Trophoblast cell (in vitro differentiated cells and primary cell): ENCODE results near the gene KCTD5.
"Not testable (repeated sequence)": the region's sequence is repeated elsewhere in the genome, so short reads cannot be mapped to it uniquely, and the experiment has no call there.

ENCODE experiments used
- DNase-seq, 2 donors: peaks; one replicate each; pipeline ENCODE4 v3.0.0-alpha.2; 2016
- H2AFZ ChIP-seq: 2 replicates; pipeline ENCODE4 v1.6.1; 2013; ENCODE audit warnings: low read length, moderate library complexity, mild to moderate bottlenecking; ENCODE audit not compliant: insufficient read depth, poor library complexity
- H2AK5ac ChIP-seq: 2 replicates; pipeline ENCODE4 v1.6.1; 2013; ENCODE audit warnings: mild to moderate bottlenecking, low read length
- H2BK120ac ChIP-seq: 2 replicates; pipeline ENCODE4 v1.6.1; 2013; ENCODE audit warnings: low read length, mild to moderate bottlenecking, moderate library complexity; ENCODE audit not compliant: insufficient read depth, poor library complexity
- H2BK12ac ChIP-seq: 2 replicates; pipeline ENCODE4 v1.6.1; 2013; ENCODE audit warnings: mild to moderate bottlenecking, low read length, moderate library complexity
- H2BK5ac ChIP-seq: 2 replicates; pipeline ENCODE4 v1.6.1; 2013; ENCODE audit warnings: low read length, low read depth, moderate library complexity, mild to moderate bottlenecking; ENCODE audit not compliant: poor library complexity
- H3K14ac ChIP-seq: 2 replicates; pipeline ENCODE4 v1.6.1; 2013; ENCODE audit warnings: mild to moderate bottlenecking, low read length
- H3K18ac ChIP-seq: 2 replicates; pipeline ENCODE4 v1.6.1; 2013; ENCODE audit warnings: mild to moderate bottlenecking, low read length
- H3K23ac ChIP-seq: 2 replicates; pipeline ENCODE4 v1.6.1; 2013; ENCODE audit warnings: low read length
- H3K27ac ChIP-seq: 2 replicates; pipeline ENCODE4 v1.5.1; 2013; ENCODE audit warnings: low read depth, mild to moderate bottlenecking, inconsistent platforms, low read length, moderate library complexity
- H3K27me3 ChIP-seq: 2 replicates; pipeline ENCODE4 v1.6.1; 2013; ENCODE audit warnings: inconsistent platforms, mild to moderate bottlenecking, low read length, moderate library complexity; ENCODE audit not compliant: insufficient read depth
- H3K36me3 ChIP-seq, 2 experiments: 1 replicate in 1 of 2; 2 replicates in 1 of 2; pipeline ENCODE4 v1.6.1; 2013; ENCODE audit warnings: low read length in 2 of 2, mild to moderate bottlenecking in 2 of 2, moderate library complexity in 1 of 2; ENCODE audit not compliant: insufficient read depth in 2 of 2, control insufficient read depth in 1 of 2
- H3K4ac ChIP-seq: 2 replicates; pipeline ENCODE4 v1.6.1; 2013; ENCODE audit warnings: low read depth, mild to moderate bottlenecking, low read length, moderate library complexity
- H3K4me1 ChIP-seq, 2 experiments: 1 replicate in 1 of 2; 2 replicates in 1 of 2; pipeline ENCODE4 v1.6.1; 2013; ENCODE audit warnings: low read length in 2 of 2, mild to moderate bottlenecking in 2 of 2, moderate library complexity in 1 of 2; ENCODE audit not compliant: insufficient read depth in 2 of 2, control insufficient read depth in 1 of 2
- H3K4me2 ChIP-seq: 2 replicates; pipeline ENCODE4 v1.6.1; 2013; ENCODE audit warnings: inconsistent platforms, mild to moderate bottlenecking, low read length, moderate library complexity
- H3K4me3 ChIP-seq: 2 replicates; pipeline ENCODE4 v1.5.1; 2013; ENCODE audit warnings: mild to moderate bottlenecking, low read depth, low read length, inconsistent platforms
- H3K79me1 ChIP-seq: one replicate; pipeline ENCODE4 v1.6.1; 2013; ENCODE audit warnings: low read length
- H3K79me2 ChIP-seq: 2 replicates; pipeline ENCODE4 v1.6.1; 2013; ENCODE audit warnings: low read length, mild to moderate bottlenecking; ENCODE audit not compliant: control insufficient read depth, insufficient read depth, poor library complexity
- H3K9ac ChIP-seq: 2 replicates; pipeline ENCODE4 v1.6.1; 2013; ENCODE audit warnings: mild to moderate bottlenecking, low read length
- H3K9me3 ChIP-seq: 2 replicates; pipeline ENCODE4 v1.6.1; 2013; ENCODE audit warnings: low read depth, mild to moderate bottlenecking, control low read depth, inconsistent platforms, low read length; ENCODE audit not compliant: insufficient read depth
- H4K12ac ChIP-seq: 2 replicates; pipeline ENCODE4 v1.6.1; 2013; ENCODE audit warnings: low read depth, mild to moderate bottlenecking, low read length, moderate library complexity
- H4K8ac ChIP-seq: 2 replicates; pipeline ENCODE4 v1.6.1; 2013; ENCODE audit warnings: low read depth, mild to moderate bottlenecking, low read length, moderate library complexity
- H4K91ac ChIP-seq: one replicate; pipeline ENCODE4 v1.6.1; 2013; ENCODE audit warnings: low read depth, mild to moderate bottlenecking, low read length, moderate library complexity
- WGBS: extraction: QIAGEN DNeasy Blood & Tissue Kit; methylation state at CpG from one replicate; pipeline ENCODE4 v1.1.7; 2013; ENCODE audit warnings: missing lambda C conversion rate; ENCODE audit not compliant: insufficient read length, insufficient coverage; ENCODE audit errors: extremely low coverage; 5-methylcytosine and 5-hydroxymethylcytosine counted together

The KCTD5 gene

DNA sequence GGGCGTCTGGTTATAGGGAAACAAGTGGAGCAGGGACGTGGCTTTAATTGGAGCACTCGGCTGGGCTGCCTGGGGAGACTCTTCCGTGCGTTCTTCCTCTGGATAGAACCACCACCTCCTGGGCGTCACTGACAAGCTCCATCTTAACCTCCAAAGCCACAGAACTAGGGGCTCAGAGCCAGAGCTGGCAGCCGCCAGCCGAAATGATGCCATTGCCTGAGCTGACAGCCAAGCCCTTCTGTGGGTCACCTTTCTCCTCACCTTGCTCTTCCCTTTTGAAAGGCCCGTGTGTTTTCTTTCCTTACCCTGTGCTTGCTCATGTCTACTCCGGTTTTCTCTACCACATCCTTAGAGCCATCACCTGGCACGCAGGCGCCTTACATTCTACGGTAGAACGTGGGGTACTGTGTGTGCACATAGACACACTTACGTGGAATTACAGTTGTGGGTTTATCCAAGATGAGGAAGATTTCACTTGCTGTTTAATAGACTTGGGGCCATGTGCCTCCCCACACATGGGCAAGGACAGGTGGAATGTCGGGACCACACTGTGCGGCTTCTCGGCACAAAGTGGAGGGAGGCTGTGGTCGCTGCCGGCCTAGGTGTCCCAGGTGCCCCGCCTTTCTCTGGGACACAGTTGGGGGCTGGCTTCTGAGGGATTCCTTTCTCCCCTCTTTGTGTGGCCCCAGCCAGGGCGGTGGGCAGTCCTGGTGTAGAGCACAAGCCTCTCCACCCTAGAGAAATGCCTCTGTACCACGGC lies 3.9 kb upstream of the KCTD5 start:
- not testable (repeated sequence) for H3K36me3 ChIP-seq, H3K23ac ChIP-seq, H3K27me3 ChIP-seq, DNase-seq, H3K4me3 ChIP-seq, H3K18ac ChIP-seq, H3K9ac ChIP-seq, H3K4me2 ChIP-seq, H3K79me2 ChIP-seq, H2AFZ ChIP-seq, H3K4me1 ChIP-seq, H2BK12ac ChIP-seq, H3K4ac ChIP-seq, H2BK5ac ChIP-seq, H3K14ac ChIP-seq, H4K91ac ChIP-seq, H3K27ac ChIP-seq, H4K12ac ChIP-seq, H3K9me3 ChIP-seq, H2BK120ac ChIP-seq, H4K8ac ChIP-seq, H3K79me1 ChIP-seq, H2AK5ac ChIP-seq
- WGBS = no CpG with 5 or more reads among the region's 23 CpGs

DNA sequence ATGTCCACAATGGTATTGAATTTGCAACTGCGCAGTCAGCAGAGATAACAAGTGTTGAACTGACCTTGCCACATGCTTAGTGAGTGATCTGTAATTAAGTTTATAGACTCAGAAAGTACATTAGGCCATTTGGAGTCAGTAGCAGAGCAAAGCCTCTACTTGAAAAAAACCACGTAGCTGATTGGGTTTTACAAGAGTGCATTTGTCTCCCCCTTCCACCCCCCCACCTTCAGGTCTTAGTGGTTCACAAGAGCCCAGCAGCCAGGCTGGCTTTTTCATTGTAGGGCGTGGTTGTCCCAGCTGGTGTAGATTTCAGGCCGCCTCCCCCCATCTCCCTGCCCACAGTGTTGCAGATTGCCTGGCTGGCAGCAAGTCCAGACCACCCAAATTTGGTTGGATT lies 2.4 kb upstream of the KCTD5 start:
- H3K4me3 ChIP-seq, H3K18ac ChIP-seq, H3K9me3 ChIP-seq, H2AK5ac ChIP-seq, H3K23ac ChIP-seq, H3K27me3 ChIP-seq, H2BK12ac ChIP-seq, H3K27ac ChIP-seq, H3K4me1 ChIP-seq, H2BK5ac ChIP-seq, H3K4ac ChIP-seq, DNase-seq, H2AFZ ChIP-seq, H4K12ac ChIP-seq, H4K8ac ChIP-seq, H3K79me2 ChIP-seq, H3K36me3 ChIP-seq, H3K79me1 ChIP-seq, H2BK120ac ChIP-seq, H4K91ac ChIP-seq, H3K4me2 ChIP-seq, H3K14ac ChIP-seq, H3K9ac ChIP-seq: not testable (repeated sequence)
- WGBS = no CpG with 5 or more reads among the region's 4 CpGs

GRCh38 chr16:2680360-2680759 lies 2.0 kb upstream of the KCTD5 start:
- not testable (repeated sequence) for DNase-seq, H3K18ac ChIP-seq, H3K27me3 ChIP-seq, H3K9ac ChIP-seq, H3K14ac ChIP-seq, H3K27ac ChIP-seq, H3K79me1 ChIP-seq, H3K36me3 ChIP-seq, H3K23ac ChIP-seq, H2AFZ ChIP-seq, H4K12ac ChIP-seq, H2BK12ac ChIP-seq, H2BK120ac ChIP-seq, H3K79me2 ChIP-seq, H3K4me3 ChIP-seq, H3K4me1 ChIP-seq, H3K9me3 ChIP-seq, H2AK5ac ChIP-seq, H3K4ac ChIP-seq, H4K91ac ChIP-seq, H4K8ac ChIP-seq, H3K4me2 ChIP-seq, H2BK5ac ChIP-seq
- no CpG with 5 or more reads among the region's 8 CpGs for WGBS

GRCh38 chr16:2683041-2683440 lies 718 bp downstream of the KCTD5 start:
- peak overlapping the region; percentile 72 for H3K4me2 ChIP-seq
- not testable (repeated sequence) for H3K9me3 ChIP-seq, H4K12ac ChIP-seq, H2BK5ac ChIP-seq, H2BK12ac ChIP-seq, H3K79me2 ChIP-seq, H3K4me1 ChIP-seq, H3K18ac ChIP-seq, H2AFZ ChIP-seq, H3K27ac ChIP-seq, H3K79me1 ChIP-seq, H3K23ac ChIP-seq, DNase-seq, H3K36me3 ChIP-seq, H2AK5ac ChIP-seq, H3K27me3 ChIP-seq
- no CpG with 5 or more reads among the region's 13 CpGs for WGBS
- peak overlapping the region; percentile 93 for H4K8ac ChIP-seq
- H3K14ac ChIP-seq = peak overlapping the region; percentile 86
- H2BK120ac ChIP-seq = peak overlapping the region; percentile 26
- H3K9ac ChIP-seq = peak overlapping the region; percentile 99
- peak overlapping the region; percentile 63 for H3K4ac ChIP-seq
- peak overlapping the region; percentile 76 for H4K91ac ChIP-seq
- peak overlapping the region; percentile 84 for H3K4me3 ChIP-seq
